ENCODE measurements around the gene ST6GAL1.

ST6GAL1 gene

DNA sequence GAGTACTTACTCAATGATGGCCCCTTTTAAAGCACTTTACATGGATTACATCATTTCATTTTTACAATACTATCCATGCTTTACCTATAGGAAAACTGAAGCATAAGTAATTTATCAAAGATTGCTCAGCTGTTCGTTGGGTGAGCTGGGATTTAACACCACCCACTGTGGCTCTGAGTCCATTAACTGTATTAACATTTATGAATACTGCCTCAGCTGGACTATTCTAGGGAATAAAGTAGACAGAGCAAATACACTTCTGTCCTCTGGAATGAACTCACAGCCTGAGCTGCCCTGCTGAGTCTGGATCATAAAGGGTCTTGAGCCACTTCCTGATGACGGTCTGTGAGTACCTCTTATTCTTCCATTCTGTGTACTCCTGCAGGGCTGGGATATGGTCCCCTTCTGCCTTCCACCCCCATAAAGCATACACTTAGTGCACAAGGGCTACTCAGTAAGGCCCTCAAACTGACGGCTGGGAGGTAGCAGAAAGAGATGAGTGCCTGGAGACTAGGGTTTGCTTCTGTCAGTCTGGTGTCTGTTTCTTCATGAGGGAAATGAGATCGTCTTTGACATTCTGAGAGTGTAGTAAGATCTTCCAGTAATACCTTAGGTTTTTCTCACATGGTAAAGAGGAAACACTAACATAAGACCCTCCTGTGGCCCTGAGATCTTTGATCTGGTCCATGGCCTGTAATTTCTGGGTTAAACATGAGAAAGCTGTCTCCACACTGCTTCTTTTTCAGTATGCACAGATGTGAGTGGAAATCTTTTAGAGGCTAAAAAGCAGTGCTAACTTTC, 12.6 kb upstream of the ST6GAL1 start:
- no peak for TF ChIP-seq MYC (IDR thresholded peaks at IDR 0.05; ENCODE audit: low read depth, low read length)
- TF ChIP-seq POLR2A (IDR thresholded peaks at IDR 0.05; ENCODE audit: extremely low read depth, insufficient read length): no peak
- TF ChIP-seq, protein P1, sequence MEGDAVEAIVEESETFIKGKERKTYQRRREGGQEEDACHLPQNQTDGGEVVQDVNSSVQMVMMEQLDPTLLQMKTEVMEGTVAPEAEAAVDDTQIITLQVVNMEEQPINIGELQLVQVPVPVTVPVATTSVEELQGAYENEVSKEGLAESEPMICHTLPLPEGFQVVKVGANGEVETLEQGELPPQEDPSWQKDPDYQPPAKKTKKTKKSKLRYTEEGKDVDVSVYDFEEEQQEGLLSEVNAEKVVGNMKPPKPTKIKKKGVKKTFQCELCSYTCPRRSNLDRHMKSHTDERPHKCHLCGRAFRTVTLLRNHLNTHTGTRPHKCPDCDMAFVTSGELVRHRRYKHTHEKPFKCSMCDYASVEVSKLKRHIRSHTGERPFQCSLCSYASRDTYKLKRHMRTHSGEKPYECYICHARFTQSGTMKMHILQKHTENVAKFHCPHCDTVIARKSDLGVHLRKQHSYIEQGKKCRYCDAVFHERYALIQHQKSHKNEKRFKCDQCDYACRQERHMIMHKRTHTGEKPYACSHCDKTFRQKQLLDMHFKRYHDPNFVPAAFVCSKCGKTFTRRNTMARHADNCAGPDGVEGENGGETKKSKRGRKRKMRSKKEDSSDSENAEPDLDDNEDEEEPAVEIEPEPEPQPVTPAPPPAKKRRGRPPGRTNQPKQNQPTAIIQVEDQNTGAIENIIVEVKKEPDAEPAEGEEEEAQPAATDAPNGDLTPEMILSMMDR (IDR thresholded peaks at IDR 0.05; ENCODE audit: low read depth, low read length): no peak
- TF ChIP-seq MAX (IDR thresholded peaks at IDR 0.05; ENCODE audit: low read depth, low read length): no peak
- no peak overlapping the region for H3K4me3 ChIP-seq (ENCODE audit: low read depth, low read length)
- no peak for DNase-seq (ENCODE audit: low read depth)

DNA sequence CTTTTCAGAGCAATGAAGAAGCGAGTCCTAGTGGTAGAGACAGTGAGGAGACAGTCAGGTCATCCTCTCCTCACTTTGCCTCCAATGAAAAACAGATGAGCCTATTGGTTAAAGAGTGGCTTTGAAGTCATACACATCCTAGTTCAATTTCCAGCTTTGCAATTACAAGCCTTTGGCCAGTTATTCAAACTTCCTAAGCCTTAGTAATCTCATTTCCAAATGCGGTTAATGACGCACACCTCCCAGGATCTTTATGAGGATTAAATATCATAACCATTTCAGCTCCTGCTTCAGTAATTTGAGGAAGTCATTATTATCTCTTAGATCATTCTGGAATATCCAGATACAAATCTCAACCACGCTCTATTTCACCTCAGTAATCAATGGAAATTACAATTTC, 10.0 kb upstream of the ST6GAL1 start:
- H3K4me3 ChIP-seq (ENCODE audit: low read depth, low read length): no peak overlapping the region
- DNase-seq (ENCODE audit: low read depth): no peak
- no peak for TF ChIP-seq MYC (IDR thresholded peaks at IDR 0.05; ENCODE audit: low read depth, low read length)
- no peak for TF ChIP-seq POLR2A (IDR thresholded peaks at IDR 0.05; ENCODE audit: extremely low read depth, insufficient read length)
- TF ChIP-seq MAX (IDR thresholded peaks at IDR 0.05; ENCODE audit: low read depth, low read length): no peak
- TF ChIP-seq, protein P1 (IDR thresholded peaks at IDR 0.05; ENCODE audit: low read depth, low read length): no peak

GRCh38 chr3:186920796-186921195, 9.5 kb upstream of the ST6GAL1 start:
- no peak overlapping the region for H3K4me3 ChIP-seq (ENCODE audit: low read depth, low read length)
- TF ChIP-seq POLR2A (IDR thresholded peaks at IDR 0.05; ENCODE audit: extremely low read depth, insufficient read length) (no peak), MAX (IDR thresholded peaks at IDR 0.05; ENCODE audit: low read depth, low read length) (no peak), MYC (IDR thresholded peaks at IDR 0.05; ENCODE audit: low read depth, low read length) (no peak)
- TF ChIP-seq, protein P1 (IDR thresholded peaks at IDR 0.05; ENCODE audit: low read depth, low read length): no peak
- no peak for DNase-seq (ENCODE audit: low read depth)

DNA sequence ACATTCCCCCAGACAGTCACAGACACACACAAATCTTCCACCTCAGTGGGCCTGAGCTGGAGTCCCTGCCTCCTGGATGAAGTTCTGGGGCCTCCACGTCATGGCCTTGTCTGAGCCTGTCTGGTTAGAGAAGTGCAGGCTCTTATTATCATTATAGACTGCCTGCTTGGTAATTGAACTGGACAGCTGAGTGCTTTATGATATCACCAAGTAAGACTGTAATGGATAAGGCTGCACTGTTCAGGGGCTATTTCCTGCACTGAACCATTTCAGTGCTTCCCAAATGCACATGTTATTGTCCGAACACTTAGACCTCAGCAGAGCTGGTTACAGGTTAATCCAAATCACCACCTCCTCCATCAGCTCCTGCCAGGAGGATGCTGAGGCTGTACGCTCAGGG, 8.7 kb upstream of the ST6GAL1 start:
- no peak overlapping the region for H3K4me3 ChIP-seq (ENCODE audit: low read depth, low read length)
- DNase-seq (ENCODE audit: low read depth): no peak
- TF ChIP-seq, protein P1 (IDR thresholded peaks at IDR 0.05; ENCODE audit: low read depth, low read length): no peak

DNA sequence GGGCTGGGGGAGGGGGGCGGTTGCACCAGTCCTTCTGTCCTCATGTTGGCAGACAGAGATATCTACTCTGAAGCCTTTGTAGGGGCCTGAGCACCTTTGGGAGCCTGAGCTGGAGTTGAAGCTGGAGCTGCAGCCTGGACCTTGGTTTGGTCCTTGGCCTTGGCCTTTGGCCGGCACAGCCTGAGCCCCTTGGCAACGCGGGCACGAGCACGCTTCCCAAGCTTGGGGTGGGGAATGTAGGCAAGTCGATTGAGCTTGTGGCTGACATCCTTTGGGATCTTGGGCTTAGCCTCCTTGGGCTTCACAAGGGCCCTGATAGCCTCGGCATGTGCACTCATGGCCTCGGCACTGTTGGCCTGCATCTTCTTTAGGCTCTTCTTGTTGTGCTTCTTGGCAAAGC, 8.1 kb upstream of the ST6GAL1 start:
- no peak for DNase-seq (ENCODE audit: low read depth)
- no peak overlapping the region for H3K4me3 ChIP-seq (ENCODE audit: low read depth, low read length)
- TF ChIP-seq MAX (IDR thresholded peaks at IDR 0.05; ENCODE audit: low read depth, low read length): no peak
- no peak for TF ChIP-seq POLR2A (IDR thresholded peaks at IDR 0.05; ENCODE audit: extremely low read depth, insufficient read length)
- TF ChIP-seq MYC (IDR thresholded peaks at IDR 0.05; ENCODE audit: low read depth, low read length): no peak
- TF ChIP-seq, protein P1 (IDR thresholded peaks at IDR 0.05; ENCODE audit: low read depth, low read length): no peak

GRCh38 chr3:186922790-186923189, 7.5 kb upstream of the ST6GAL1 start:
- TF ChIP-seq POLR2A (IDR thresholded peaks at IDR 0.05; ENCODE audit: extremely low read depth, insufficient read length): no peak
- TF ChIP-seq MYC (IDR thresholded peaks at IDR 0.05; ENCODE audit: low read depth, low read length): no peak
- no peak for TF ChIP-seq MAX (IDR thresholded peaks at IDR 0.05; ENCODE audit: low read depth, low read length)
- TF ChIP-seq, protein P1 (IDR thresholded peaks at IDR 0.05; ENCODE audit: low read depth, low read length): no peak
- no peak for DNase-seq (ENCODE audit: low read depth)
- no peak overlapping the region for H3K4me3 ChIP-seq (ENCODE audit: low read depth, low read length)

Measured in NB4 (cell line).